ENCODE measurements around the gene WWOX.

WWOX gene

DNA sequence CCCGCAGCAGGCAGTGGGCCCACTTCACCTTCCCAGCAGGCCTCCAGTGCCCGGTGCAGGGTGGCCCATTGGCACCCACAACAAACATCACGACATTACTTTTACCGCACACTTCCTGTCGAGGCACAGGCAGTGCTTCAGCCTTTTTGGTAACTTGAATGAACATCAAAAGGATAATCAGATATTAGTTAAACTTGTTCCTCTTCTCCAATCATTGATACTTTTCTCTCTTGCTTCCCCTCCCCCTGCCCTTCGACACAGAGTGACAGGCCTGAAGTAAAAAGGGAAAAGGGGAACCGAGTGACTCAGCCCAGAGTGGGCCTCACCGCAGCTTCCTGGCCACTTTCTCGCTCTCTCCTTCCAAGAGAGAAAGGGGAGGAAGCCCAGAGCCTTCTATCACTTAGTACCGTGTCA, 994.1 kb downstream of the WWOX start:
- peak; percentile 83 for DNase-seq

GRCh38 chr16:79096246-79096645, 996.8 kb downstream of the WWOX start:
- no peak for DNase-seq

GRCh38 chr16:79097166-79097565, 997.7 kb downstream of the WWOX start:
- no peak for DNase-seq

- DNase-seq: no peak
Observed at GRCh38 chr16:79097771-79098170, 998.3 kb downstream of the WWOX start.

- DNase-seq: no peak
Observed at GRCh38 chr16:79098907-79099306, 999.5 kb downstream of the WWOX start.

DNA sequence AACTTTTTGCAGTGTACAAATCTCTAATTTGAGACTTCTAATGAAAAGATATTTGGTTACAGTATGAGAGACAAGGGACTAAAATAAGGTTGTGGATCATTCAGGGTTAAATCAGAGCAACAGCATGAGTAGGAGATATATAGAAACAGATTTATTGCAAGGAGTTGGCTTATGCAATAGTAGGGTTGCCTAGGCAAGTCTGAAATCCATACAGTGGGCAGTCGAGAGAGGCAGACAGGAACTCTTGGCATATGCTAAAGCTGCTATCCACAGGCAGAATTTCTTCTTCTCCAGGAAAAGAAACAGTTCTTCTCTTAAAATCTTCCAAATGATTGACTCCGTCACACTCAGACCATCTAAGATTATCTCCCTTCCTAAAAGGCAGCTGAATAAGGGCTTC, 1000.3 kb downstream of the WWOX start:
- no peak for DNase-seq

GRCh38 chr16:79100447-79100846, 1001.0 kb downstream of the WWOX start:
- no peak for DNase-seq

- no peak for DNase-seq
Observed at GRCh38 chr16:79101491-79101890, 1002.0 kb downstream of the WWOX start.

DNA sequence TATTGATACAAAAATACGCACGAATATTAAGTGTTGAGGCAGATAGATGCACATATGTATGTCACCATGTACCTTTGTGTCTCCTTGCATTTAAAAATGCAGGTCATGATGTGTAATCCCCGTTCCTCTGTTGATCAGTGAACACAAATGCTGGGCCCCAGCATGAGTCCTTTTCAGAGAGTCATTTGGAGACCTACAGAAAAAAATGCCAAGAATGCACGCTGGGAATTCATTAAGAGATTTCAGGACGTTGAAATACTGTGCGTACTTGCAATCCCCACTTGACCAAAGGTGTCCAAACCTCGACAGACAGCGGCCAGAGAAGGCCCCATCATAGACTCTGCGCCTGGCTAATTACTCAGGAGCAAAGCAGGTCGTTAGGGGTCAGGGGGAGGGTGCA, 1005.1 kb downstream of the WWOX start:
- DNase-seq: no peak

- DNase-seq: no peak
Observed at GRCh38 chr16:79107301-79107700, 1007.8 kb downstream of the WWOX start.

- no peak for DNase-seq
Observed at GRCh38 chr16:79109771-79110170, 1010.3 kb downstream of the WWOX start.

DNA sequence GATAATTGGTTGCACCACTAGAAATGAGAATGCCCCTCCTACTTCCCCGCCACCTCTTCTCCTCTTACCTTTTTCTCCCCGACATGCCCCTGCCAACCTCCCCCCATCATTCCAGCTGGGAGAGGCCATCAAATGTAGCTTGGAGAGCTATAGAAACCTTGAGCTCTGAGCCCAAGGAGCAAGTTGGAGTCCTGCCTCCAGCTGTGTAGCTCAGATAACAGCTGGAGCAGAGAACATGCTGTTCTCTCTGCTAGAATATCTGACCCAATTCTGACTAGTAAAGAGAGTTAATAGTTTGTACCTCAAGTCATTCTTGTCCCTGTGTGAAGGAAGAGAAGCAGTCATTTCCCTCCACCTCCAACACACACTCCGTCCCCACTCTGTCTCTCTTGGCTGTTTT, 1010.8 kb downstream of the WWOX start:
- DNase-seq: no peak

- no peak for DNase-seq
Observed at GRCh38 chr16:79110953-79111352, 1011.5 kb downstream of the WWOX start.

DNA sequence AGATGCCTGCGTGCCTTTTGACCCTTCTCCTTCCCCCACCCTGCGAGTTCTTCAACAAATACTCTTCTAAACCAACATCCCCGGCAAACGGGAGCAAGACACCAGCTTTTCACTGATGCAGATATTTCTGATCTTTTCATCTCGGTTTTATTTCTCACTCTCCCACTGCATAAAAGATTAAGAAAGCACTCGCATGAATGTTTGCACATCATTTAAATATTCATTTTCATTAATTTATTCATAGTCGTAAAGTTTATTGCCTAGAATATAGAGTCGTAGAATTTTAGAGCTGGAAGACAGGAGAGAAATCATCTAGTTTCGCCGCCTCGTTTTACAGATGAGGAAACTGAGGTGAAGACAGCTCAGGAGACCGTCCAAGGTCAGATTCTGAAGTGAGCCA, 1013.0 kb downstream of the WWOX start:
- no peak for DNase-seq

GRCh38 chr16:79113826-79114225, 1014.4 kb downstream of the WWOX start:
- no peak for DNase-seq

DNA sequence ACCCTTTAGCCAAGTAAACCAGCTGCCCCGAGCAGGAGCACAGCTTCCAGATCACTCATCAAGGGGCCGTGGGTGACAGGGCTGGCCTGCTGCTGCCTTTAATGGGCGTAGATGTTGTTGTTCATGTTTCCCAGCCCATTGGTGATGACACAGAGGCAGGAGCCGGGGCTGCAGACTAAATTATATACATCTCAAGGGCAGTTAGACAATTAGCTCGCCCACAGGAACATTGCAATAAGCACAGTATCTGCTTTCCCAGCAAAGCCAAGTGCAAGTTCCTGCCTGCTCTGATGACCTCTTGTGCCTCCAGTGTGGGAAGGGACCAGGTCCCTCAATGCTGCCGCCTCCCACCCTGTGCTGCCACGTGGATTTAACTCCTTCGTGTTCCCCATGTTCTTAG, 1015.3 kb downstream of the WWOX start:
- no peak for DNase-seq

DNA sequence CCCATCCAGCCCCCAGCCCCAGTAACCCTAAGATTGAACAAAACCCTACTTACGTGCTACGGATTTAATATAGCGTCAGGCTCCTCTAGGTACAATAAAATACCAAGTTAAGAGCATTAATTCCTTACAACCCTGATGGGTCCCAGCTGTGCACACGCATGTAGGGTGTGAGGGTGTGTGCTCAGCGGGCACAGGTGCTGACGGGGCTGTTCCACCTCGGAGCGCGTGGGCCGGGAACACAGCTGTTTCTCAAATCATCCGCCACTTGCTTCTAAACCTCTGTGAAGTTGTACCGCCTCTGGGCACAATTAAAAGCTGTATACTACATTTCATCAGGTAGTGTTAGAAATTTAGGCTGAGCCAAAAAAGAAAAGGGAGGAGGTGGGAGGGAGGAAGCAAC, 1022.5 kb downstream of the WWOX start:
- no peak for DNase-seq

- DNase-seq: no peak
Observed at GRCh38 chr16:79122343-79122742, 1022.9 kb downstream of the WWOX start.

DNA sequence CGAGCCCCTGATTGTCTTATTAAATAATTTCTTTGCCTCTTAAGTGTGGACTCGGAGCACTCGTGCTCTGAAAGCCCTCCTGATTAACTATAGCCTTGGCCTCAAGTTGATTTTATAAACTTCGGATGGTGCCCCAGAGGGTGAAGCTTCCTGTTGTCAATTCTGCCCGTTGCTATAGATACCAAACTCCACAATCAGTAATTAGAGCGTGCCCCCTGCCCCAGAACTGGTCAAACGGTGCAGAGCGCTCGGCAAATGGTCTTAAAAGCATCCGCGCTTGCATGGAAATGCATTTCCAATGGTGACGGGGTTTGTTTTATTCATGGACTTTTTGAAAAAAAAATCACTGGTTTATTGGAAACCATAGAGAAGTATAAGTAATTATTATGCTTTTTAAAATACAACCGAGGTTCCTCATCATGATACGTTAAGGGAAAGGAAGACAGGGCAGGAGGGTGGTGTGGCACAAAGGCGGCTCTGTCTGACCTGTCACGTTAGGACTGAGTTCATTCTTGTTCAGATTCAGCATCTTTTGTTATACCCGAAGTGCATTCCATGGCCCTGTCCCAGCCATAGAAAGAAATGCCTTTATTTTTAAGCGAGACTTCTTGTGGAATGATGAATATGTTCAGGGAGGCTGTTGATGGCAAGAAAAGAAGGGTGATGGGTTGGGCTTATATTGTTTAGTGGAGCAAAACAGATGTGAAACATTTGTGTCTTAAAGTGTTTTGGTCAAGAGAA, 1024.7 kb downstream of the WWOX start:
- DNase-seq: no peak

DNA sequence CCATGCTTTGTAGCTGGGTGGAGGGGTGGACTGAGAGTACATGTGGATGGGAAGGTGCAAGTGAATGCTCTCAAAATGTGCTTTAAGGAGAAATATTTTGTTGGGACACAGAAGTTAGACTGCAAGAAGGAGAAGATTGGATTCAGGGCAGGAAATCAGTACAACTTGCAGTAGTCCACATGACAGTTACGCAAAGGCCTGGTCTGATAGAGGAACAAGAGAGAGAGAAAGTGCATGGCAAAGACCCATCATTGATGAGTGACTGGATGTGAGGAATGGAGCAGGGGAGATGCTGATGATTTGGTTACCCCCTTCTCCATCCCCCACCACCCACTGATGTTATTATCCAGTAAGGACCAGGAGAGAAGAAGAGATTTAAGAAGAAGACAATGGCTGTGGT, 1028.3 kb downstream of the WWOX start:
- no peak for DNase-seq

DNA sequence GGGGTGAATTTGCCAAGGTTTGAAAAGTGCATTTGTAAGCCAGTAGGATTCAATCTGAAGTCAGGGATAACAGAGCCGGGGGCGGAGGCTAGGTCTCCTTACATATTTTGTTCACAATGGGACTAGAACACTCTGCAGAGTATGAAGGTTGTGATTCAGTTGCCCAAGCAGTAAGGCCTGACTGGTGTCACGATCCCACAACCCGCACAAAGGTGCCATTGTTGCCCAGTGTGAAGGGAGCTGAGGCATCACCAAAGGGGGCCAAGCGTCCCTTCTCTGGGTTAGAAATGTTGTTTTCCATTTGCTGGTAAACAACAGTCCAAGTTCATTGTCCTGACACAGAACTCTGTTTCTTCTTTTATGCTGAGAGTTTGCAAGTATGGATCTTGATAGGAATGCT, 1029.3 kb downstream of the WWOX start:
- no peak for DNase-seq

- DNase-seq: no peak
Observed at GRCh38 chr16:79130616-79131015, 1031.2 kb downstream of the WWOX start.

GRCh38 chr16:79131321-79132075, 1032.0 kb downstream of the WWOX start:
- DNase-seq: no peak

- DNase-seq: no peak
Observed at GRCh38 chr16:79132701-79133100, 1033.2 kb downstream of the WWOX start.

- DNase-seq: no peak
Observed at GRCh38 chr16:79134300-79134699, 1034.8 kb downstream of the WWOX start.
